ENCODE data around the gene MCF2L2. TPM values are rescaled to one million over a fixed set of nuclear protein-coding genes. Genes with fewer than 3 reads are reported as not detected.

MCF2L2 gene
- total RNA-seq = 21.3 TPM

GRCh38 chr3:183428447-183429211 lies at the start of gene MCF2L2:
Gene MCF2L2 (minus strand): TSS chr3:183428619. CDS start chr3:183427977, 642 bp downstream.

GRCh38 chr3:183252973-183253527 lies 175.4 kb downstream of the MCF2L2 start, which contains the start of gene B3GNT5:
Gene B3GNT5 (plus strand): TSS chr3:183253253. CDS start chr3:183269799, 16,546 bp downstream.

Other genes starting within 250 kb of the MCF2L2 start
- 15.2 TPM for gene B3GNT5, start 175.4 kb downstream of the MCF2L2 start, total RNA-seq
- 2.5 TPM for gene KLHL6, start 127.1 kb upstream of the MCF2L2 start, total RNA-seq
- 301 TPM for gene KLHL24, start 207.0 kb upstream of the MCF2L2 start, total RNA-seq